Mononuclear cell (primary cell): ENCODE measurements around the gene NTRK2. TPM values are rescaled to one million over a fixed set of nuclear protein-coding genes. Genes with fewer than 3 reads are reported as not detected.

Experiments
- H3K27me3 ChIP-seq: 2 replicates; pipeline ENCODE4 v1.6.0; 2011; ENCODE audit warnings: low read length, control low read depth; ENCODE audit not compliant: insufficient read depth
- H3K4me1 ChIP-seq: 2 replicates; pipeline ENCODE4 v1.5.1; 2011; ENCODE audit warnings: mild to moderate bottlenecking, low read length, control low read depth; ENCODE audit not compliant: insufficient read depth
- H3K4me3 ChIP-seq: 2 replicates; pipeline ENCODE4 v1.5.1; 2011; ENCODE audit warnings: mild to moderate bottlenecking, low read length, moderate library complexity
- H3K9me3 ChIP-seq: 2 replicates; pipeline ENCODE4 v1.5.1; 2011; ENCODE audit warnings: low read depth, mild to moderate bottlenecking, control low read depth, low read length
- total RNA-seq: library from RNA; depleted of rRNA; stranded (reverse); fragments of >200 nt; gene quantifications from one replicate; pipeline ENCODE4 v1.2.3, GENCODE V29; 2012

The NTRK2 gene
- total RNA-seq, 1 donor, result 0.10 TPM

DNA sequence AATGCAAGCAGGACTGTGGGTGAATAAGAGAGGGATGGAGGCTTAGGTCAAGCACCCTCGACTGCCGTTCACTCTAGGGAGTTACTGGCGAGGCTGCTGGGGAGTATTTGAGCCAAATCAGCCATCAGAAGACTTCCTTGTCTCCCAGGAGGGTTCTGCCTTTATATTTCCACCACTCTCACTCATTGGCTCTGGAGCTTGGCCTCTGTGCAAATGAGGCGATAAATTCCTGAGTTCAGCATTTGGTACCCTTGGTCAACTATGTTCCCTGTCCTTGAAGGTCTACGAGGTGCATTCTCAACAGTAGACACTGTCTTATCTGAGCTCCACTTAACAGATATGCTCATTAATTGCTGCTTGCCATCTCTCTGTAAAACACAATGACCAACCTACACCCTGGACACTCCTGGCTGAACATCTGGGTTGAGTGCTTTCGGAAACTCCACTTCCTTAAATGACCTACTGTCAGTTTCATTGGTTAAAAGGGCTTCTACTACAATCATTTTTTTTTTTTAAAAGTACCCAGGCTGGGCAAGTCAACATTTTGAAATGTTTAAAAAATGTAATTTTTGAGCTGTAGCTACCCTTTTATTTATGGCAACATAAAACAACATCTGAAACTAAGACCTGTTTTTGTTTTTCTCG, 153.2 kb downstream of the NTRK2 start:
- no peaks in the 10 kb centered on the region for H3K4me1 ChIP-seq
- no peak overlapping the region for H3K4me3 ChIP-seq
- no peaks in the 10 kb centered on the region for H3K27me3 ChIP-seq
- no peaks in the 10 kb centered on the region for H3K9me3 ChIP-seq

GRCh38 chr9:84823421-84824271, 154.1 kb downstream of the NTRK2 start:
- no peak overlapping the region for H3K4me3 ChIP-seq
- no peaks in the 10 kb centered on the region for H3K4me1 ChIP-seq
- H3K9me3 ChIP-seq, result no peaks in the 10 kb centered on the region
- no peaks in the 10 kb centered on the region for H3K27me3 ChIP-seq

- Histone ChIP-seq H3K9me3 (no peaks in the 10 kb centered on the region), H3K4me1 (no peaks in the 10 kb centered on the region), H3K4me3 (no peak overlapping the region), H3K27me3 (no peaks in the 10 kb centered on the region)
These were observed 157.8 kb downstream of the NTRK2 start for GRCh38 chr9:84827216-84827765.

DNA sequence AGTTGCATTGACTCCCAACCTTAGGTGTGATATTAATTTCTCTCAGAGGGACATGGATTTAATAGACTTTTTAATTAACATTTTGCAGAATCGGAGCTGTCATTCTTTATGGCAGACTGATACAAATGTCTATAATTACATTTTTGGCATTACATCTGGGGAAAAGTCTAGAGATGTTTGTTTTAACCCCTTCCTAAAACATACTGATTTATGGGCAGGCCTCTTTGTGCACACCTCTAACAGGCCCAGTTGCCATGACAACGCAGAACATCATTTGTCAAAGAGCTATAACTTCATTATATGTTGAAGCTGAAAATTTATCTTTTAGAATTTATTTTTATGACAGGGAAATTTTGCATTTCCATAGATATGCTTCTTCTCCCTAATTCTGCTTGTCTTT, 158.5 kb downstream of the NTRK2 start:
- Histone ChIP-seq H3K4me3 (no peak overlapping the region), H3K4me1 (no peaks in the 10 kb centered on the region), H3K27me3 (no peaks in the 10 kb centered on the region), H3K9me3 (no peaks in the 10 kb centered on the region)

DNA sequence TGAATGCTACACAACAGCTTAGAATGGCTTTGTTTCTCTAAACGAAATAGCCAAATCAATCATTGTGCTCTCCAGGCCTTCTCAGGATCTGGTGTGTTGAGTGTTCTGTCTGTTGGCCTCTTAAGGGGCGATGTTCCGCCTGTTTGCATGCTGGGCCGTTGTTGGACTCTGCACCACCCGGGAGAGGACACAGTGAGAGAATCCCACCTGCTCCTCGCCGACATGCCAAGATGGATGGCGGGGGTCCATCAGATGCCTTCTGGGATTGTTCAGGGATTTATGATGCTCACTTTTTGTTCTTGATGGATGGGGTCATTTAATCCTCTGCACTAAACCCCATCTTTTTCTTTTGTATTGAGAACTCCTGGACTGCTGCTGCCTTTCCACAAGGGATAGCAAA, 159.9 kb downstream of the NTRK2 start:
- no peaks in the 10 kb centered on the region for H3K9me3 ChIP-seq
- no peak overlapping the region for H3K4me3 ChIP-seq
- no peaks in the 10 kb centered on the region for H3K4me1 ChIP-seq
- H3K27me3 ChIP-seq, result no peaks in the 10 kb centered on the region

- no peak overlapping the region for H3K4me3 ChIP-seq
- H3K27me3 ChIP-seq, result no peaks in the 10 kb centered on the region
- no peaks in the 10 kb centered on the region for H3K9me3 ChIP-seq
- no peaks in the 10 kb centered on the region for H3K4me1 ChIP-seq
These were observed 160.6 kb downstream of the NTRK2 start for GRCh38 chr9:84829997-84830696.

DNA sequence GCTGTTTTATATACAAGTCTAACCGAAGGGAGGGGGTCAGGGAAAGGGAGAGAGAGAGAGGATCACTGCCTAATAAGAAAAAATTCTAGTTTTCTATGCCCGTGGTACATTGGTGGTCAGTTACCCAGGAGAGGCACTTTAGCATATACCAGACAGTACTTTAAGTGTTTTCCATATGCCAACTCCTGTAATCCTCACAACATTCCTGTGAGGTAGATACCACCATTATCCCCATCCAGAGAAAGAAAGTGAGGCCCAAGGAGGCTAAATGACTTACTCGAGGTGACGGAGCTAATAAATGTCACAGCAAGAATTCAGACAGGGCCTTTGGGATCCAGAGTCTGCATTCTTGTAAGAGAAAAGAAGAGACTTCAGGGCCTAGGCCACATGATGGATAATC, 161.8 kb downstream of the NTRK2 start:
- H3K4me1 ChIP-seq, result no peaks in the 10 kb centered on the region
- no peaks in the 10 kb centered on the region for H3K27me3 ChIP-seq
- H3K4me3 ChIP-seq, result no peak overlapping the region
- H3K9me3 ChIP-seq, result no peaks in the 10 kb centered on the region

DNA sequence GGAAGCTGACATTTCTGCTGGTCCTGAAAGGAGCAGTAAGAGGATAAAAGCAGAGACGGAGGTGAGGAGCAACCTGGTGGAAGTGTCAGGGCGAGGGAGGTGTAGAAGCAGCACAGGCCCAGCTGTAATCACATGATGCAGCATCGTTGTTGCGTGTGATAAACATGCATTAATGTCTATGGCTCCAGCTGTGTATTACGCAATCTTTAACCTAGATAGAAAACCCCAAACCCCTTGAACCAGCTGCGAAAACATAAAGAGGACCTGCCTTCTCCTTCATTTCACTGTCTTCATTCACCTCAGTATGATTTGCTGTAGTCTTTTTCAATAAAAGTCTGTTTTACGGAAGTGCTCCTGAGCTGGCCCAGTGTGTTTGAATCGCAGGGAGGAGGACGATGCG, 162.9 kb downstream of the NTRK2 start:
- H3K4me3 ChIP-seq, result no peak overlapping the region
- no peaks in the 10 kb centered on the region for H3K4me1 ChIP-seq
- H3K27me3 ChIP-seq, result no peaks in the 10 kb centered on the region
- H3K9me3 ChIP-seq, result no peaks in the 10 kb centered on the region

GRCh38 chr9:84834426-84834825, 164.9 kb downstream of the NTRK2 start:
- H3K9me3 ChIP-seq, result no peaks in the 10 kb centered on the region
- no peaks in the 10 kb centered on the region for H3K27me3 ChIP-seq
- no peaks in the 10 kb centered on the region for H3K4me1 ChIP-seq
- no peak overlapping the region for H3K4me3 ChIP-seq

- H3K27me3 ChIP-seq, result no peaks in the 10 kb centered on the region
These were observed 166.2 kb downstream of the NTRK2 start for GRCh38 chr9:84835745-84836144.

GRCh38 chr9:84838879-84839278, 169.3 kb downstream of the NTRK2 start:
- H3K4me3 ChIP-seq, result no peak overlapping the region
- no peaks in the 10 kb centered on the region for H3K27me3 ChIP-seq
- no peaks in the 10 kb centered on the region for H3K4me1 ChIP-seq
- H3K9me3 ChIP-seq, result no peaks in the 10 kb centered on the region

More at GRCh38 chr9:84835745-84836144, 166.2 kb downstream of the NTRK2 start:
- no peak overlapping the region for H3K4me3 ChIP-seq
- no peaks in the 10 kb centered on the region for H3K9me3 ChIP-seq
- no peaks in the 10 kb centered on the region for H3K4me1 ChIP-seq

- Histone ChIP-seq H3K27me3 (no peaks in the 10 kb centered on the region), H3K4me3 (no peak overlapping the region), H3K9me3 (no peaks in the 10 kb centered on the region), H3K4me1 (no peaks in the 10 kb centered on the region)
These were observed 170.0 kb downstream of the NTRK2 start for GRCh38 chr9:84839541-84839940.

DNA sequence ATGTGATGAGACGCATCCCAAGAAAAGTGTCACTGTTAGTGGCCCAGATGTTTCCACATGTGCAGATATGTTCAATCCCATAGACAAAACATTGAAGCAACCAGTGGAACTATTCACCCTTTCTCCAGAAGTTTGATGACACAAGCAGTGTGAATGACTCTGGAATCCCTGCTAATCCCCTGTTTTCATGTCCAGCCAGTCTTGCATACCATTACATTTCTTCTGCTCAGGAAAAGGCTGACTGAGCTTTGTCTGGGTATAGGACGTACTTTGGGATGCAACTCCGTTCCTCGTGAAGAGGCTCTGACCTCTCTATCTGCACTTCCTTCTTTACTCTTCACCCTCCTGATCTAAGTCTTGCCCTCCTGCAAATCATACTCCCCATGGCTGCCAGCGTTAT, 172.4 kb downstream of the NTRK2 start:
- H3K4me1 ChIP-seq, result no peaks in the 10 kb centered on the region
- no peaks in the 10 kb centered on the region for H3K27me3 ChIP-seq
- H3K4me3 ChIP-seq, result no peak overlapping the region
- no peaks in the 10 kb centered on the region for H3K9me3 ChIP-seq

DNA sequence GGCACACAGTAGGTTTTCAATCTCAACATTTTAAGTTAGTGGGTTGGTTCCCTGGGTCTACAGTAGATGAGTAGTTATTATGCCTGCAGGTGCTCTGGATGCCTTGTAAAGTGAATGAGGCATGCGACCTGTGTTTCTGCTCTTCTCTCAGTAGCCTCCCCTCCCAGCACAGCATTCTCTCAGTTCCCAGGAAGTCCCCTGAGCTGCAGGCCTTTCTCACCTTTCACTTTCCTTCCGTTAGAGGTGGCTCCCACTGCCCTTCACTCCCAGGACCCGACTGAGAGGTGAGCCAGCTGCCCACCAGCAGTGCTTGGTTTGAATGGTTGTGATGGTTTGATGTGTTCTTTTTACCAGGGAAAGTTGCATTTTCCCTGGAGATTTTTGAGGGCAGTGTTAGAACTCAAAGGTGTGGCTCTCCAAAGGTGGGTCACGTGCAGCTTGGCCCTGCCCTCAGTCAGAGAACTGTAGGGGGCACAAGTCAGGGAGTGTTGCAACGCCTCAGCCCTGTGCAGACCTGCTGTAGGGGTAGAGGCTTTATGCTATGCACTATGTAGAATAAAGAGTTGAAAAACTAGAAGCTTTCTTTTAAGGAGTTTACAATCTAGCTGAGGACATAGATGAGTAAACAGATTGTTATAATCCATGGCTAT, 173.8 kb downstream of the NTRK2 start:
- H3K27me3 ChIP-seq, result no peaks in the 10 kb centered on the region
- no peaks in the 10 kb centered on the region for H3K4me1 ChIP-seq
- H3K4me3 ChIP-seq, result no peak overlapping the region
- H3K9me3 ChIP-seq, result no peaks in the 10 kb centered on the region
